GM06990 (cell line): Measurements from ENCODE around the gene CLCN6.

Experiments
- DNase-seq: peaks from one replicate; pipeline ENCODE4 v3.0.0-alpha.2; 2011; ENCODE audit not compliant: insufficient read length; ENCODE audit errors: extremely low read depth
- H3K27me3 ChIP-seq: replicated peaks from 2 replicates; pipeline ENCODE4 v1.6.0; 2011; ENCODE audit warnings: low read length; ENCODE audit not compliant: control insufficient read depth, insufficient read depth
- H3K36me3 ChIP-seq: 2 replicates; pipeline ENCODE4 v1.5.1; 2011; ENCODE audit warnings: low read length; ENCODE audit not compliant: control insufficient read depth, insufficient read depth
- H3K4me3 ChIP-seq: replicated peaks from 2 replicates; pipeline ENCODE4 v1.5.1; 2011; ENCODE audit warnings: low read depth, mild to moderate bottlenecking, control low read depth, low read length
- TF ChIP-seq, protein P1 (sequence below): IDR thresholded peaks from 2 replicates; pipeline ENCODE4 v1.5.1; 2011; ENCODE audit warnings: low read length, control low read depth, mild to moderate bottlenecking, inconsistent platforms; ENCODE audit not compliant: insufficient read depth, poor library complexity, severe bottlenecking

CLCN6 gene

DNA sequence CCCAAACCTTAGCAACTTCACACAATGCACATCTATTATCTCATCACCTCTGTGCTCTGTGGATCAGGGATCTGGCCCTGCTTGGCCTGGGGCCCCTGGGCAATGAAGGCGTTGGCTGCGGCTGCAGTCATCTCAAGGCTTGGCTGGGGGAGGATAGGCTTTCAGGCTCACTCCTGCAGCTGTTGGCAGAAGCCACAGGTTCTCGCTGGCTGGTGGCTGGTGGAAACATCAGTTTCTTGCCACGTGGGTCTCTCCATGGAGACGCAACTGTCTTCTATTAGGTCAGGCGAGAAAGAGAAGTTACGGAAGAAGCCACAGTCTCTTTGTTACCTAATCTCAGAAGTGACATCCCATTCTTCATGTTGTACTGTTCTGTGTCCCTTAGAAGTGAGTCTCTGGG lies 45.2 kb downstream of the CLCN6 start:
- no peaks in the 10 kb centered on the region for H3K27me3 ChIP-seq
- no peak for DNase-seq
- peaks cover 4% of the 10 kb centered on the region for H3K36me3 ChIP-seq
- TF ChIP-seq, protein P1, sequence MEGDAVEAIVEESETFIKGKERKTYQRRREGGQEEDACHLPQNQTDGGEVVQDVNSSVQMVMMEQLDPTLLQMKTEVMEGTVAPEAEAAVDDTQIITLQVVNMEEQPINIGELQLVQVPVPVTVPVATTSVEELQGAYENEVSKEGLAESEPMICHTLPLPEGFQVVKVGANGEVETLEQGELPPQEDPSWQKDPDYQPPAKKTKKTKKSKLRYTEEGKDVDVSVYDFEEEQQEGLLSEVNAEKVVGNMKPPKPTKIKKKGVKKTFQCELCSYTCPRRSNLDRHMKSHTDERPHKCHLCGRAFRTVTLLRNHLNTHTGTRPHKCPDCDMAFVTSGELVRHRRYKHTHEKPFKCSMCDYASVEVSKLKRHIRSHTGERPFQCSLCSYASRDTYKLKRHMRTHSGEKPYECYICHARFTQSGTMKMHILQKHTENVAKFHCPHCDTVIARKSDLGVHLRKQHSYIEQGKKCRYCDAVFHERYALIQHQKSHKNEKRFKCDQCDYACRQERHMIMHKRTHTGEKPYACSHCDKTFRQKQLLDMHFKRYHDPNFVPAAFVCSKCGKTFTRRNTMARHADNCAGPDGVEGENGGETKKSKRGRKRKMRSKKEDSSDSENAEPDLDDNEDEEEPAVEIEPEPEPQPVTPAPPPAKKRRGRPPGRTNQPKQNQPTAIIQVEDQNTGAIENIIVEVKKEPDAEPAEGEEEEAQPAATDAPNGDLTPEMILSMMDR: no peak
- no peak overlapping the region for H3K4me3 ChIP-seq

GRCh38 chr1:11854519-11854918 lies 48.5 kb downstream of the CLCN6 start:
- TF ChIP-seq, protein P1: no peak
- DNase-seq: no peak
- Histone ChIP-seq H3K4me3 (no peak overlapping the region), H3K36me3 (no peaks in the 10 kb centered on the region), H3K27me3 (peaks cover 1% of the 10 kb centered on the region; the same call in 1 of the 2 replicates)

DNA sequence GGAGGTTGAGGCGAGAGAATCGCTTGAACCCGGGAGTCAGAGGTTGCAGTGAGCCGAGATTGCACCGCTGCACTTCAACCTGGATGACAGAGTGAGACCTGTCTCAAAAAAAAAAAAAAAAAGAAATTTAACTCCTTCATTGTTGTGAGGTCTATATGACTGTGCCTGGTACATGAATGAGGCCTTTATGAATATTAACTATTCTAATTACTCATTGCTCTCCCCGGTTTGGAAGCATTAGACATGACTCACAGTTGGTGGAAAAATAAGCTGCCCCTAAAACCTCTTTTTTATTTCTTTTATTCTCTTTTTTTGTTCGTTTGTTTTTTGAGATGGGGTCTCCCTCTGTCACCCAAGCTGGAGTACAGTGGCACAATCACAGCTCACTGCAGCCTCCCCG lies 49.4 kb downstream of the CLCN6 start:
- peaks cover 3% of the 10 kb centered on the region; the same call in 1 of the 2 replicates for H3K27me3 ChIP-seq
- no peak for DNase-seq
- TF ChIP-seq, protein P1: no peak
- H3K36me3 ChIP-seq: no peaks in the 10 kb centered on the region
- no peak overlapping the region for H3K4me3 ChIP-seq

DNA sequence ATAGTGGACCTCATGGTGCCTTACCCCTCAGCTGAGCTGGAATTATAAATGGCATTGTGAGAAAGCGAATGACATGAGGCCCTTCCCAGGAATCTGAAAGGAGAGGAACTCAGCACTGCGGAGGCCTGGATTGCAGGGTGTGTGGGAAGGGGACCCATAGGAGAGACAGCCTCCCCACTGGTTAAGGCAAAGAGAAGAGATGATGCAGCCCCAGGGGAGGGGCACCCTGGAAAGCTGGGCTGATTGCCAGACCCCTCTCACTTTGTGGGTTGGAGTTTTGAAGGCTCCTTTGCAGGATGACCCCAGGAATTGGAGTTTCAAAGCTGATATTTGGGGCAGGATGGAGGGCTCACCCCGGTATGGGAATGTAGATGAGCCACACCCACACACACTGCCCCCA lies 50.7 kb downstream of the CLCN6 start:
- H3K27me3 ChIP-seq: peaks cover 3% of the 10 kb centered on the region
- DNase-seq: no peak
- TF ChIP-seq, protein P1: no peak
- H3K4me3 ChIP-seq: no peak overlapping the region
- H3K36me3 ChIP-seq: no peaks in the 10 kb centered on the region

GRCh38 chr1:11857164-11857851 lies 51.3 kb downstream of the CLCN6 start:
- peaks cover 3% of the 10 kb centered on the region for H3K27me3 ChIP-seq
- TF ChIP-seq, protein P1: no peak
- no peak for DNase-seq

DNA sequence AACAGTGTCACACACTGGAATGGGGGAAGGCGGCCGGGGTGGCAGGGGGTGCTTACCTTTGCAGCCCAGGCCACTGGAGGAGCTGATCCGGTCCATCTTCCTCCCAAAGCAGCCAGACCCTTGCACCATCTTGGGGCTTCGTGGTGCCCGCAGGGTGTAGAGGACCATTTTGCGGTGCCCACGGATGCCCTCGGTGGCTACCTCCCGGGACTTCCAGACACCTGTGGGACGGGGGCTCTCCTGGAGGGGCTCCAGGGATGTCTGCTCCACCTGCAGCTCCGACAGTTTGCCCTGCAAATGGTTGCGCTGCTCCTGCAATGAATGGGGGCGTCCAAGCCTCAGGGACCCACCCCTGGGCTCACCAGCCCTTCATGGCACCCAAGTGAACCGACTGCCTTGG lies 52.2 kb downstream of the CLCN6 start:
- no peak for DNase-seq
- Histone ChIP-seq H3K4me3 (no peak overlapping the region), H3K36me3 (no peaks in the 10 kb centered on the region), H3K27me3 (peaks cover 3% of the 10 kb centered on the region)
- TF ChIP-seq, protein P1: no peak

More at GRCh38 chr1:11857164-11857851, 51.3 kb downstream of the CLCN6 start:
- Histone ChIP-seq H3K36me3 (no peaks in the 10 kb centered on the region), H3K4me3 (no peak overlapping the region)
